Adipocyte (in vitro differentiated cells): ENCODE results near the gene SCUBE2.
"Not testable (repeated sequence)": the region's sequence is repeated elsewhere in the genome, so short reads cannot be mapped to it uniquely, and the experiment has no call there.

Experiments used
- DNase-seq: peaks from one replicate; pipeline ENCODE4 v3.0.0-alpha.2; 2015; ENCODE audit warnings: low read depth
- H3K27me3 ChIP-seq: replicated peaks from 2 replicates; pipeline ENCODE4 v1.7.0; 2013; ENCODE audit warnings: mild to moderate bottlenecking, low read length, moderate library complexity; ENCODE audit not compliant: control insufficient read depth, insufficient read depth
- H3K36me3 ChIP-seq: 2 replicates; pipeline ENCODE4 v1.7.0; 2013; ENCODE audit warnings: low read length, mild to moderate bottlenecking, moderate library complexity; ENCODE audit not compliant: control insufficient read depth, insufficient read depth, severe bottlenecking
- H3K4me1 ChIP-seq: 2 replicates; pipeline ENCODE4 v1.7.0; 2013; ENCODE audit warnings: mild to moderate bottlenecking, low read length, moderate library complexity; ENCODE audit not compliant: control insufficient read depth, insufficient read depth
- H3K4me3 ChIP-seq: 2 replicates; pipeline ENCODE4 v1.7.0; 2013; ENCODE audit warnings: mild to moderate bottlenecking, low read length, moderate library complexity
- H3K9ac ChIP-seq: 2 replicates; pipeline ENCODE4 v1.7.0; 2013; ENCODE audit warnings: mild to moderate bottlenecking, low read length, moderate library complexity
- H3K9me3 ChIP-seq: 2 replicates; pipeline ENCODE4 v1.7.0; 2013; ENCODE audit warnings: mild to moderate bottlenecking, low read length, moderate library complexity; ENCODE audit not compliant: control insufficient read depth

Gene SCUBE2

GRCh38 chr11:8998017-8998416 lies 93.4 kb downstream of the SCUBE2 start:
- Histone ChIP-seq H3K4me1 (peaks cover 2% of the 10 kb centered on the region), H3K9me3 (no peaks in the 10 kb centered on the region), H3K36me3 (no peaks in the 10 kb centered on the region), H3K4me3 (no peak overlapping the region), H3K9ac (no peak overlapping the region), H3K27me3 (no peaks in the 10 kb centered on the region)
- no peak for DNase-seq

GRCh38 chr11:8997451-8997850 lies 93.9 kb downstream of the SCUBE2 start:
- Histone ChIP-seq H3K9ac (no peak overlapping the region), H3K4me3 (no peak overlapping the region), H3K36me3 (no peaks in the 10 kb centered on the region), H3K27me3 (no peaks in the 10 kb centered on the region), H3K4me1 (no peaks in the 10 kb centered on the region), H3K9me3 (no peaks in the 10 kb centered on the region)
- DNase-seq: no peak

DNA sequence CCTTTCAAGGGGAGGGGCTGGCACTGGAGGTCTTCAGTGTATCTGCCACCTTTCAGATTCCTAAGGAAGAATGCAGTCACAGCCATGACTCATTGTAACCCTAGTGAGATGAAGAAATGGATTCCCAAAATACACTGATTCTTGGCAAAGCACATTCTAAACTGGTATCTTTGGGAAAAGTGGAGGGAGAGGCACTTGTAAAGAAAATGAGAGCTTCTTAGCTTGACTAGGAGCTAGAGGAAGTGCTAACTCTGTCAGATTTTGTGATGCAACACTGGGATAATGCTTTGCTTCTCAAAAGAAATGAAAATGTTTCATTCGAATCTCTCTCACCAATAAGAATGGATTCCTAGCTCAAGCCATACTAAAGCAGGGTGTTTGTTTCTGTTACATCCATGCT lies 101.9 kb downstream of the SCUBE2 start:
- H3K4me1 ChIP-seq: peaks cover 18% of the 10 kb centered on the region
- H3K36me3 ChIP-seq: no peaks in the 10 kb centered on the region
- peak; percentile 59 for DNase-seq
- peak overlapping the region; percentile 0 for H3K9ac ChIP-seq
- H3K9me3 ChIP-seq: no peaks in the 10 kb centered on the region
- H3K4me3 ChIP-seq: peak overlapping the region; percentile 2
- H3K27me3 ChIP-seq: no peaks in the 10 kb centered on the region

DNA sequence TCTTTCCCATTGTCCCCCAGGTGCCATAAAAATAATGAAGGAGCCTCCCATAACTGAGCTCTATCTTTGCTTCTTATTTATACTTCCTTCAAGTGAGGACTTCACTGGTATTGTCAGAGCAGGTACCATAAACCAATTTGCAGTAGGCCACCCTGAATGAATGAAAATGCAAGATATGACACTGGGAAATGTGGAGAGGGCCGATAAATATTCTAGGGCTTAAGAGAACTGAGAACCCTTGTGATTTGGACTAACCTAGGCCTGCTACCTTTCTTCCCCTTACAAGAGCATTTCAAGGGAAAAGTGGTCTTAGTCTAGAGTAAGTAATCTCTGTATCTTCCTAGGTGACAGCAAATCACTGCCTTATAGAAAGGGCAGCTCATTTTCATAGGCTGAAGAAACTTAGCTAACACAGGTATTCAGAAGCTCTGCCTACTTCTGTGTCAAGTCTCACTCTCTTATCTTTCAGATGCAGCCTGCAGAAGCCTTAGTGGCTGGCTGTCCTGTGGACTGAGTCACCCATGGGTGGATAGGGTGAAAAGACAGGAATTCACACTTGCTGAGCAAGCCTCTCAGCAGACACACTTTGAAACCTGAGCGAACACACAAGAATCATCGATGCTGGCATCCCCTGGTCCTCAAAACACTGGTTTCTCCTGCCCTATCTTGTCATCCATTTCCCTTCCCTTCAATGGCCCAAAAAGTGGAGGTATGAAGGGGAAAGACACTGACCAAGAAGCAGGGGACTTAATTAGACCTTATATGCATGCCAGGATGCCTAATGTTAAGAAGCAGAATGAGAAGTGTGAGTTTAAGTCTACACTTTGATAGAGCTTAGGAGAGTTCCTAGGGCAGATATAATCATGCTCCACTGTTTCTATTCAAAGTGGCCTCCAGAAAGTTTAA lies 102.8 kb downstream of the SCUBE2 start:
- Histone ChIP-seq H3K9me3 (no peaks in the 10 kb centered on the region), H3K4me3 (no peak overlapping the region), H3K4me1 (peaks cover 18% of the 10 kb centered on the region), H3K36me3 (no peaks in the 10 kb centered on the region), H3K27me3 (no peaks in the 10 kb centered on the region), H3K9ac (no peak overlapping the region)
- DNase-seq: peak; percentile 40

GRCh38 chr11:8987446-8987845 lies 104.0 kb downstream of the SCUBE2 start:
- H3K4me3 ChIP-seq: no peak overlapping the region
- no peak overlapping the region for H3K9ac ChIP-seq
- no peaks in the 10 kb centered on the region for H3K9me3 ChIP-seq
- H3K36me3 ChIP-seq: no peaks in the 10 kb centered on the region
- H3K4me1 ChIP-seq: peaks cover 18% of the 10 kb centered on the region
- H3K27me3 ChIP-seq: no peaks in the 10 kb centered on the region
- no peak for DNase-seq

DNA sequence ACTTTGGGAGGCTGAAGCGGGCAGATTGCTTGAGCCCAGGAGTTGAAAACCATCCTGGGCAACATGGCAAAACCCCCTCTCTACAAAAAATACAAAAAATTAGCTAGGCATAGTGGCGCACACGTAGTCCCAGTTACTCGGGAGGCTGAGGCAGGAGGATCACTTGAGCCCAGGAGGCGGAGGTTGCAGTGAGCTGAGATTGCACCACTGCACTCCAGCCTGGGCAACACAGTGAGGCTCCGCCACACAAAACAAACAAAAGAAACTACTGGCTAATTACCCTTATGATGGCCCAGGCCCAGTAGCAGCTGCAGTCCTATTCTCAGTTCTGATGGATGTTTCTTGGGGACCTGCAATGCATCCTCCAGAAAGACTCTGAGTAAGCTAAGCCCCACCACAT lies 104.6 kb downstream of the SCUBE2 start:
- not testable (repeated sequence) for H3K36me3 ChIP-seq, DNase-seq, H3K9ac ChIP-seq, H3K9me3 ChIP-seq, H3K4me3 ChIP-seq, H3K27me3 ChIP-seq
- peaks cover 18% of the 10 kb centered on the region for H3K4me1 ChIP-seq

DNA sequence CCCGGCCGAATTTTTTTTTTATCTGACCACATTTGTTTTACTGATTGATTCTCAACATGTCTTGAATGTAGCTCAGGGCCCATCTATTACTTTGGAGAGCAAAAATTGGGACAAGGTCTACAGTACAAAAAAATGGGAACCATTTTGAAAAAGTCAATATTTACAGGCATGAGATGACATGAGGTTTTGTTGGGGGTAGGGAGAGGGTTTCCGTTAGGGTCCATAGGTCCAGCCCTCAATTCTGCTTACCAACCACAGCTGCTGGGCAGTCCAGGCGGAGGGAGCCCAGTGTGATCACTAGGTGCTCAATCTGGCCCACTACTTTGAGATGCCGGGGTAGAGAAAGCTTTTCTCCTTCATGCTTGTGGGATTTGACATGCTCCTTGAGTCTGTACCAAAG lies 105.9 kb downstream of the SCUBE2 start:
- Histone ChIP-seq H3K36me3 (no peaks in the 10 kb centered on the region), H3K4me1 (peaks cover 18% of the 10 kb centered on the region), H3K9me3 (no peaks in the 10 kb centered on the region), H3K27me3 (no peaks in the 10 kb centered on the region), H3K4me3 (no peak overlapping the region), H3K9ac (no peak overlapping the region)
- DNase-seq: no peak

DNA sequence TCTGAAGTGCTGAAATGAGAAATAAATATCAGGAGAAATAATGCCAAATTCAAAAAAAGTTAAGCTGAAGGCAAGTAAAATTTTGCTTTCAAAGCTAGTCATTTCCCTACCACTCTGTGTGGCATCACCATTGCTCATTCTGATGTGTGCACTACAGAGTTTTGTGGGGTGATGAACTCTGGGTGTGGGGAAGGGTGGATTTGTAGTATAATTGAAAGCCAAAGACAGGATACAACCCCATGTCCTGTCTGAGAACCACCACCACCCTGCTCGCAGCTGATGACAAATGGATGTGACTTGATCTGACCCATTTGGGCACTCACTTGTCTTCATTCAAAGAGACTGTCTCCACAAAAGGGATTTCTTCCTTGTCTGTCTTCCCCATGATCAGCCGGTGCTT lies 107.8 kb downstream of the SCUBE2 start:
- no peak for DNase-seq
- Histone ChIP-seq H3K27me3 (no peaks in the 10 kb centered on the region), H3K9ac (no peak overlapping the region), H3K4me1 (peaks cover under 1% of the 10 kb centered on the region), H3K4me3 (no peak overlapping the region), H3K9me3 (no peaks in the 10 kb centered on the region), H3K36me3 (no peaks in the 10 kb centered on the region)

- Histone ChIP-seq H3K27me3 (no peaks in the 10 kb centered on the region), H3K9ac (no peak overlapping the region), H3K36me3 (no peaks in the 10 kb centered on the region), H3K4me3 (no peak overlapping the region), H3K4me1 (no peaks in the 10 kb centered on the region), H3K9me3 (no peaks in the 10 kb centered on the region)
- no peak for DNase-seq
Observed at GRCh38 chr11:8980485-8980884, 110.9 kb downstream of the SCUBE2 start.

DNA sequence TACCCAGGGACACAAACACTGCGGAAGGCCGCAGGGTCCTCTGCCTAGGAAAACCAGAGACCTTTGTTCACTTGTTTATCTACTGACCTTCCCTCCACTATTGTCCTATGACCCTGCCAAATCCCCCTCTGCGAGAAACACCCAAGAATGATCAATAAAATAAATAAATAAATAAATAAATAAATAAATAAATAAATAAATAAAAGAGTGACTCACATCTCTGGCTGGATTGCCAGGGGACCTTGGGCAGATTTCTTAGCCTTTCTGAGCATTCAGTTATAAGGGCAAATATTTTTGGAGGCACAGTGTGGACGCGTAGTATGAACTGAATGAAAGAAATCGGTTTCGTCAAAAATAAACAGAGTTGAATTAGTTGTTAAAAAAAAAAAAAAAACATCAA lies 112.0 kb downstream of the SCUBE2 start:
- H3K4me3 ChIP-seq, H3K9ac ChIP-seq, H3K9me3 ChIP-seq, H3K4me1 ChIP-seq, H3K36me3 ChIP-seq, DNase-seq, H3K27me3 ChIP-seq: not testable (repeated sequence)

GRCh38 chr11:8973121-8973520 lies 118.3 kb downstream of the SCUBE2 start:
- Histone ChIP-seq H3K27me3 (no peaks in the 10 kb centered on the region), H3K9me3 (no peaks in the 10 kb centered on the region), H3K4me3 (no peak overlapping the region), H3K36me3 (no peaks in the 10 kb centered on the region), H3K4me1 (peaks cover 3% of the 10 kb centered on the region), H3K9ac (no peak overlapping the region)
- no peak for DNase-seq

DNA sequence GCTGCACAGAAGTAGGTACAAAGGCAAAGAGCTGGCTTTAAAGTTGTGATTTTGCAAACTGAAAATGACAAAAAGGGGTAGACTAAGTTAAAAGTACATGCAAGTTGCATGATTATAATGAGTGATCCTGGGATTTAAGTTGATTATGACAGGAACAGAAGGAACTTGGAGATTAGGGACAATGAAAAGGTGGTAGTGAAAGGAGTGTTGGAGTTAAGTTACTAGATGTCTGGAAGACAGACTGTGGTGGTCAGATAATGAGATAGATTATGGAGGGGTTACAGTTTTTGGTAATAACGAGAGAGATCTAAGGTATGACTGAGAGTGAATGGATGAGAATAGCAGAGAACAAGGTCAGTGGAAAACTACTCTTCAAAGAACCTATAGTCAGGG lies 119.5 kb downstream of the SCUBE2 start:
- no peaks in the 10 kb centered on the region for H3K27me3 ChIP-seq
- no peaks in the 10 kb centered on the region for H3K9me3 ChIP-seq
- no peak overlapping the region for H3K9ac ChIP-seq
- no peak overlapping the region for H3K4me3 ChIP-seq
- no peaks in the 10 kb centered on the region for H3K36me3 ChIP-seq
- no peak for DNase-seq
- H3K4me1 ChIP-seq: peaks cover 3% of the 10 kb centered on the region
